ENCODE data around the gene CFAP126.
"Not testable (repeated sequence)": the region's sequence is repeated elsewhere in the genome, so short reads cannot be mapped to it uniquely, and the experiment has no call there.

- not testable (repeated sequence) for TF ChIP-seq CTCF, POLR2A (IDR thresholded peaks at IDR 0.05)
These were observed 23.5 kb upstream of the CFAP126 start for GRCh38 chr1:161391136-161391535.
